ENCODE measurements around the gene TAS2R31.

GRCh38 chr12:11059784-11060183 is 28.6 kb upstream of the TAS2R31 start:
- TF ChIP-seq POU6F1 (CRISPR knock-in tag; IDR thresholded peaks at IDR 0.05; ENCODE audit: borderline replicate concordance, low read depth), result no peak
- TF ChIP-seq, protein P1, sequence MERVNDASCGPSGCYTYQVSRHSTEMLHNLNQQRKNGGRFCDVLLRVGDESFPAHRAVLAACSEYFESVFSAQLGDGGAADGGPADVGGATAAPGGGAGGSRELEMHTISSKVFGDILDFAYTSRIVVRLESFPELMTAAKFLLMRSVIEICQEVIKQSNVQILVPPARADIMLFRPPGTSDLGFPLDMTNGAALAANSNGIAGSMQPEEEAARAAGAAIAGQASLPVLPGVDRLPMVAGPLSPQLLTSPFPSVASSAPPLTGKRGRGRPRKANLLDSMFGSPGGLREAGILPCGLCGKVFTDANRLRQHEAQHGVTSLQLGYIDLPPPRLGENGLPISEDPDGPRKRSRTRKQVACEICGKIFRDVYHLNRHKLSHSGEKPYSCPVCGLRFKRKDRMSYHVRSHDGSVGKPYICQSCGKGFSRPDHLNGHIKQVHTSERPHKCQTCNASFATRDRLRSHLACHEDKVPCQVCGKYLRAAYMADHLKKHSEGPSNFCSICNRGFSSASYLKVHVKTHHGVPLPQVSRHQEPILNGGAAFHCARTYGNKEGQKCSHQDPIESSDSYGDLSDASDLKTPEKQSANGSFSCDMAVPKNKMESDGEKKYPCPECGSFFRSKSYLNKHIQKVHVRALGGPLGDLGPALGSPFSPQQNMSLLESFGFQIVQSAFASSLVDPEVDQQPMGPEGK (CRISPR knock-in tag; IDR thresholded peaks at IDR 0.05; ENCODE audit: borderline replicate concordance), result no peak
- no peak for TF ChIP-seq RARB (CRISPR knock-in tag; IDR thresholded peaks at IDR 0.05)
- TF ChIP-seq ZFP3 (CRISPR knock-in tag; IDR thresholded peaks at IDR 0.05), result no peak
- no peak for TF ChIP-seq ZC3H10 (CRISPR knock-in tag; IDR thresholded peaks at IDR 0.05)
- no peak for TF ChIP-seq GLIS3 (CRISPR knock-in tag; IDR thresholded peaks at IDR 0.05)
- TF ChIP-seq CREB5 (CRISPR knock-in tag; IDR thresholded peaks at IDR 0.05; ENCODE audit: low read depth), result peak; percentile 22; the same call in 1 of the 2 replicates
- no peak for TF ChIP-seq ESRRG (CRISPR knock-in tag; IDR thresholded peaks at IDR 0.05)
- no peak for TF ChIP-seq CSRNP3 (CRISPR knock-in tag; IDR thresholded peaks at IDR 0.05)
- no peak for TF ChIP-seq TOX (CRISPR knock-in tag; IDR thresholded peaks at IDR 0.05; ENCODE audit: borderline replicate concordance)
- no peak for TF ChIP-seq ISL1 (CRISPR knock-in tag; IDR thresholded peaks at IDR 0.05)
- no peak for TF ChIP-seq BACH2 (CRISPR knock-in tag; IDR thresholded peaks at IDR 0.05; ENCODE audit: borderline replicate concordance)
- TF ChIP-seq ZFP30 (CRISPR knock-in tag; IDR thresholded peaks at IDR 0.05), result no peak
- no peak for TF ChIP-seq ARNTL (CRISPR knock-in tag; IDR thresholded peaks at IDR 0.05; ENCODE audit: borderline replicate concordance, low read depth)

Data from SK-N-SH treated with all-trans-retinoic acid at 6 μM for 48 hours (cell line).